Suppressor macrophage (primary cell): Measurements from ENCODE around the gene CFAP65.

Experiments used
- DNase-seq, 4 experiments: peaks; one replicate each; pipeline ENCODE4 v3.0.0-alpha.2; 2020 to 2022

The CFAP65 gene

GRCh38 chr2:219009294-219009693 is 32.0 kb downstream of the CFAP65 start:
- DNase-seq, result no peak

DNA sequence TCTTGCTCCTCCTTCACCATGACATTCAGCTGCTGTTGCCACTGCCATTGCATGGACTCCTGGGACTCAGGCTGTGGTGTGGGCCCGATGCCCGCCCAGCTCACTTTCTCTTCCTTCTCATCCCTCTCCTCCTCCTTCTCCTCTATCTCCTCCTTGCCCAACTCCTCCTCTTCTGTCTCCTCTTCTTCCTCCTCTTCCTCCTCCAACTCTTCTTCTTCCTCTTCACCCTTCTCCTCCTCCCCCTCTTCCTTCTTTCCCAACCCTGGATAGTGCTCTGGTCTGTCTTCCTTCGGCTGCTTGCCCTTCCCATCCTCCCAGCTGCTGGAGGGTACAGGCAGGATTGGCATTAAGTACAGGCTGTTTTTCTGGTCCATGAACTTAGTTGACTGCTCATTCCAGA is 37.3 kb downstream of the CFAP65 start:
- no peak for DNase-seq

DNA sequence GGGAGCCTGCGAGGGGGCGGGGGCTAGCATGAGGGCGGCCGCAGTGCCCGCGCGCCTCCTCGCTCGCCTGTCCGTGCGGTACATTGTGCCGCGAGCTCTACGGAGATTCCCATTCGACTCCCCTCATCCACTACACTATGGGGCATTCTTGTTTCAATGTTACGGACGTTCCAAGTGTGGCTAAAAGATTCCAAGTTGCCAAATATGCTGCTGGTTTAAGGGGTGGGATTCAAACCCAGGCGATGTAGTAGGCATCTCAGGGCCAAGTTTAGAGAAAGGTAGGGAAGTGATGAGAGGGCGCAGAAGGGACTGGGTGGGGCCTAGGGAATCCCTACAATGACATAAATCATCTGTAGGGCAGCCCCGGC is 38.1 kb downstream of the CFAP65 start:
- no peak for DNase-seq

GRCh38 chr2:219002395-219003266 is 38.7 kb downstream of the CFAP65 start:
- peak in 3 of 4 experiments; percentile 35 to 54 (median 39) for DNase-seq

GRCh38 chr2:219001577-219002394 is 39.5 kb downstream of the CFAP65 start:
- no peak for DNase-seq

- no peak for DNase-seq
Observed at GRCh38 chr2:219001100-219001576, 40.2 kb downstream of the CFAP65 start.

DNA sequence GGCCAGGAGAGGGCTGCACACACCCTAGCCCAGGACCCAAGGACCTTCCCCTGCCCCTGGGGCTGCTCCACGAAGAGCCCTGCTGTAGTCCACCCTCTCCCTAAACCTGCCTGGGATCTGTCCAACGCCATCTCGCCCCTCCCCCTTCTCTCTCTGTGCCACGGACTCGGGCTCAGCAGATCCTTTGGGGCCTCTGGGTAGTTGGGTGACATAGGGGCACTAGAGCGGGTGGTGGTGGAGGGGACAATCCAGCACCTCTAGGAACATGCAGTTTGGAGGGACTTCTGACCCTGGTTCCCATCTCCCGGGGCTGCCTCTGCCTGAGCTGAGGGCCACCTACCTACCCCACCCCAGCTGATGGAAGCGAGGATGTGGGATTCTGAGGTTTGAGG is 40.8 kb downstream of the CFAP65 start:
- no peak for DNase-seq

- no peak for DNase-seq
Observed at GRCh38 chr2:218999881-219000568, 41.3 kb downstream of the CFAP65 start.

GRCh38 chr2:218999021-218999880 is 42.1 kb downstream of the CFAP65 start:
- DNase-seq, result no peak

DNA sequence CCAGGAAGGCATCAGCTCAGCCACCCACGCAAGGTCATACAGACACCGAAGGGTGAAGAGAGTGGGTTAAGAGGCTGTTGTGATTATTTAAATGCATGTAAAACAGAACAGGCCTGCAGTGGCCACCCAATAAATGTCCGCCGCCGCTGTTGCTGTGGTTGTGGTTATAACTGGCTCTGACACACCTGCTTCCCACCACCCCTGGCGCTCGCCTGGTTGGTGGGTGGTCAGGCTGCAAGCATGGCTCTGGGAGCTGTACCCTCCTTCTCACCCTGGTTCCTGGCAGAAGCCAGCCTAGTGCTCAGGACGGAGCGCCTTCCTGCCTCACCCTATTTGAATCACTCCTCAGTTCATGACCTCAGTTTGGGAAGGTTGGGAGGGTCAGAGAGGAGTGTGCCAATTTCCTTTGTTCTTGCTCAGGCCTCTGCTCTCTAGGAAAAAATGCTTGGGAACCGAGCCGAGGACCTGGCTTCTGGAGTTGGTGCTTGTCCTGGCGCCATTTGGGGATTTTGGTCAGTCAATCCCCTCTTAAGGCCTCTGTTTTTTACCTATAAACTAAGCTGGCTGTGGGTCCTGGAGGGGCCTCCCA is 42.8 kb downstream of the CFAP65 start:
- no peak for DNase-seq

DNA sequence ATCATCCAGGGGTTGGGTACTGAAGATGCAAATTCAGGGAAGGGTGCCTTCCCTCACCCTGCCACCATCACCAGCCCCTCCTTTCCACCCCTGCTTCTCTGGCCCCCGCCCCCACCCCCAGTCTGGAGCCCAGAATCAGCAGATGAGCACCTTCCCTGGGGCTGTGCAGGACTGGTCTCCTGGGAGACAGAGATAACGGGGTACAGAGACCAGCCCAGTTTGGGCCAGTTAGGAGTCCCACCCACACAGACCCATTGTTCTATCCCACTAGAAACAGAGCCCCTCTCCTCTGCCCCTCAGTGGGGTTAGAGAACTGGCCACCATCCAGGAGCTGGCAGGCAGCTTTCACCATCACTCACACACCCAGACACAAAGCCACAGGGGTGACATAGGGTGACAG is 43.6 kb downstream of the CFAP65 start:
- DNase-seq, result no peak

GRCh38 chr2:218996937-218997336 is 44.4 kb downstream of the CFAP65 start:
- no peak for DNase-seq

GRCh38 chr2:218995972-218996711 is 45.2 kb downstream of the CFAP65 start:
- peak; percentile 80 to 89 (median 82) for DNase-seq

GRCh38 chr2:218995561-218995960 is 45.8 kb downstream of the CFAP65 start:
- no peak for DNase-seq

DNA sequence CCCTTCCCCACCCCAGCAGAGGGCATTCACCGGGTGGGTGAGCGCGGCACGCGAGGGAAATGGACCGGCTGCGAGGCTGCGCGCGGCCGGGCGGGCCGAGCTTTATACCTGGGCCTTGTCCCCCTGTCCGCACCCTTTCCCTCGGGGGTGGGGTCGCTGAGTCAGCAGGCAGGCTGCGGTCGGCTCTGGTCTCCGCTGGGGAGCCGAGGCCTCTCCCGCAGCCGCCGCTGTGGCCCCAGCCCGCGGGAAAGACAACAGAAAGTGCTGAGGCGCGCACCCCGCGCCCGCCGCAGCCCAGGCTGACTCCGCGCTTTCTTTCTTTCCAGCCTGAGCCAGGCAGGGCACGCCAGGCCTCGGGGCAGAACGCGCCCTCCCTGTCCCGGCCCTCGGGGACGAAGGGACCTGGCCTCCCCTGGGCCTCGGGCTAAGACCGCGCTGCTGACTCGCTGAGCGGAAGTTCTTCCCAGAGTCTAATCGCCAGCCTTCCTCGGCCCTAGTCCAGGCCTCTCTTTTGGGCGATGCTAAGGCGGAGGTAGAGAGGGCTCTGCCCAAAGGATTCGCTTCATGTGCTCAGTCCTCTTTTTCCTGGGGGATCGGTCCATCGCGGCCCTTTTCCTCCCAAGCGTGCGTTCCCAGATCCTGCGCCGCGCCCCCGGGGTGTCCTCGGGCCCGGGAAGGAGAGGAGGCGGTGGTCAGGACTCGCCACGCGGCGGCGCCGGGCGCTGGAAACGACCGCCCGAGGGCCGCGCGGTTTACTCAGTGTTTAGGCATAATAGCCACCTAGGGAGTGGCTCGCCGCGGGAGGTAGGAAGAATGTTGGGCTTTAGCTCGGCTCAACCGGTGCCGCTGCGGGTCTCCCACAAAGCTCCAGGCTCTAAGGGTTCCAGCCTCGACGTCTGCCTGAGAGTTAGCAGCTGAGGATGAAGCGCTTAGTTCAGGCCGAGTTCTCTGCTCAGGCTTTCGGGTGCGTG is 47.7 kb downstream of the CFAP65 start, which contains the start of gene CRYBA2:
Gene CRYBA2 (minus strand): TSS at position 78 of the 971 bp plus-strand sequence. CDS start 246 bp downstream, outside the sequence.
- peak in 1 of 4 experiments; percentile 36 for DNase-seq

DNA sequence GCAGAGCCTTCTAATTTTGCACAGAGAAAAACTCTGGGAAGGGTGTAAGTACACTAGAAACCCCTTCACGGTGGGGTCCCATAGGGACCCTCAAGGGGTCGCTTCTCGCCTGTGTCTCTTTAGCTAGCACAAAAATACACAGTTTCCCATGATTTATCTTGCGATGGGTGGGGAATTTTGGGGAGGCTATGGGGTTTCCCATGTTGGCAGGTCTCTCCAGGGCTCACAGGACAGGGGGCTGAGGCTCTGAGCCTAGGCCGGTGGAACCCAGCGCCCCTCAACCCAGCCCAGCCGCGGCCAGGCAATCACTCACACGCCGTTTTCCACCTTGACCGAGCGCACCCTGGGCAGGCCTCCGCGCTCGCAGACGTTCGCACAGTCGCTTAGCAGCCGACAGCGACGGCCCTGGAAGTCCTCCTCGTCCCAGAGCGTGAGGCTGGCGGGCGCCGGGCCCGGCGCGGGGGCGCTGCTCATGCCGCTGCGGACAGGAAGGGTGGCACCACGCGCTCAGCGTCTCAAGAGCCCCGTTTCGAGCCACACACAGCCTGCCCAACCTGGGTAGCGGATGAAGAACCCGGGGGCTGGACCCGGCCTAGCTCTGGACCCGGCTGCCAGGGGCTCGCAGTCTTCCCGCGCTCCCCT is 48.5 kb downstream of the CFAP65 start:
- DNase-seq, result peak in 1 of 4 experiments; percentile 30

- no peak for DNase-seq
Observed at GRCh38 chr2:218992196-218992595, 49.1 kb downstream of the CFAP65 start.

GRCh38 chr2:218991674-218992168 is 49.6 kb downstream of the CFAP65 start:
- no peak for DNase-seq

DNA sequence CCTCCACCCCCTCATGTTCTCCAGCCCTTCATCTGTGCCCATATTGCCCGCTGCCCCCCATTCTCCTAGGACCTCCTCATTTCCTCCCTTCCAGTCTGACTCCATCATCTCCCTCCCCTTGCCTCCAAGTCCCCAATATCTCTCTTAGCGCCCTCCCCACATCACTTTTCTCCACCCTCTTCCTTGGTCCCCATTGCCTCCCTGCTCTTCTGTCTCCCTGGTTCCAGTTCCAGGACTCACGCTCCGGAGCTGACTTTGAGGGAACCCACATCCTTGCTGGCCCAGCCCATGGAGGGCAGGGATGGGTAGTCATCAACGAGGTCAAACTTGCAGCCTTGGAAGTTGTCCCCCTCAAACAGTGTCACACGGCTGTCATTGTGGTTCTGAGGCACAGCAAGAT is 50.7 kb downstream of the CFAP65 start:
- DNase-seq, result no peak
